HUDEP-2 (cell line): Measurements from ENCODE around the gene P3R3URF.
"Not testable (repeated sequence)": the region's sequence is repeated elsewhere in the genome, so short reads cannot be mapped to it uniquely, and the experiment has no call there.

Source experiments
- DNase-seq, 76 experiments: peaks; one replicate each; lab custom pipeline; 2025; ENCODE audit not compliant: unreplicated experiment in 76 of 76; lab: John Stamatoyannopoulos, UW

The P3R3URF gene

GRCh38 chr1:46176211-46176865 is at the start of gene P3R3URF:
TSS of gene P3R3URF (minus strand) at chr1:46176488. CDS start at chr1:46176471, 17 bp downstream.
- no peak for DNase-seq

DNA sequence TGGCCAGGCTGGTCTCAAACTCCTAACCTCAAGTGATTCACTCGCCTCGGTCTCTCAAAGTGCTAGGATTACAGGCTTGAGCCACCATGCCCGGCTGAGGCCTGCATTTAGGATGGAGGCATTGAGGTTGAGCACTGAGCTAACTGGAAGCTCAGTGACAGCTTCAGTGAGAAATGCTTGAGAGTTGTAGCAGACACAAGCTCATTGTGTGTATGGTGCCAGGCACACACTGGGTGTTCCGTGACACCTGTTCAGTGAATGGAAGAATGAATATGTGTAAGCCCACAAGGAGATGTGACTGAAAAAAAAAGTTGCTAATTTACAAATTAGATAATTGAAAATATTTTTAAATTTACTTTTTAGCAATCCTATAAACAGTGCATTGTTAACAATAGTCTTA is 48.7 kb upstream of the P3R3URF start:
- no peak for DNase-seq

DNA sequence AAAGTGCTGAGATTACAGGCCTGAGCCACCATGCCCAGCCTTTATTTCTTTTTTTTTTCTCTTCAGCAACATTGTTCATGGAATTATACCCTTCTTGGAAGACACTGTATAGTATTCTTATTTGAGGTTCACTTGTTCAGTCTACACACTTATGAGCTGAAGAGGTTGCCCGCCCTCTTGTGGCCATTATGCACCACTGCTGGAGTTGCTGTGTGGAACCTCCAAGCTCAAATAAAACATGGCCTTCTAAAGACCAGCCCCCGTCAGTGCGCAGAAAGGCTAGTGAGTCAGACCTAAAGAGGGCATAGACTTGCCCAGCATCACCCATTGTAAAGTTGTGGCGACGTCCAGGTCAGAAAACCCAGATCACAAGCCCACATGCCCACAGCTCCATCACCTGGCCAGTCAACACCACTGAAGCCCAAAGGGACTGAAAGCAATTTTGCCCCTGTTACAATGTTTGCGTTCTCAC is 47.2 kb upstream of the P3R3URF start:
- peak in 62 of 76 experiments; percentile 5 to 70 (median 36) for DNase-seq

DNA sequence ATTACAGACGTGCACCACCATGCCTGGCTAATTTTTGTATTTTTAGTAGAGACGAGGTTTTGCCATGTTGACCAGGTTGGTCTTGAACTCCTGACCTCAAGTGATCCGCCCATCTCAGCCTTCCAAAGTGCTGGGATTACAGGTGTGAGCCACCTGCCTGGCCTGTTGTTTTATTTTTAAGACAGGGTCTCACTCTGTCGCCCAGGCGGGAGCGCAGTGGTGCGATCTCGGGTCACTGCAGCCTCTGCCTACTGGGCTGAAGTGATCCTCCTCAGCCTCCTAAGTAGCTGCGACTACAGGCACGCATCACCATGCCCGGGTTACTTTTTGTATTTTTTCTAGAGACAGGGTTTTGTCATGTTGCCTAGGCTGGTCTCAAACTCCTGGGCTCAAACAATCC is 46.8 kb upstream of the P3R3URF start:
- DNase-seq, result not testable (repeated sequence)

DNA sequence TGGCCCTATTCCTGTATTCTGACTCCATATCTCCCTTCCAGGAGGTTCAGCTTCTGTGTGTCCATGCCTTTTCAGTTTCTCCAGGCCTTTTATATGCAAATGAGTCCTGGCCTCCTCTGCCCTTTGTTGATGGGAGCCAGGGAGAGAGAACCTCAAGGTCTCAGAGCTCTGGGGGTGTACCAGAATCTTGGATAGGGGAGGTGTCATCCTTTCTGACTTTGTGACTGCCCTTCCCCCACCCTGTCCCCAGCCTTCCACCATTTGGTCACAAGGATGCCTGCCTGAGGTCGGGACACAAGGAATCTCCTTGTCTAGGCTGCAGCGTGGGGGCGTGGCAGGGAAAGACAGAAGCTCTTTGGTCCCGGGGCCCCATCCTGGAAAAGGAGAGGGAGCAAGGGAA is 45.5 kb upstream of the P3R3URF start:
- DNase-seq, result no peak

- DNase-seq, result no peak
Observed at GRCh38 chr1:46220808-46221207, 44.5 kb upstream of the P3R3URF start.

DNA sequence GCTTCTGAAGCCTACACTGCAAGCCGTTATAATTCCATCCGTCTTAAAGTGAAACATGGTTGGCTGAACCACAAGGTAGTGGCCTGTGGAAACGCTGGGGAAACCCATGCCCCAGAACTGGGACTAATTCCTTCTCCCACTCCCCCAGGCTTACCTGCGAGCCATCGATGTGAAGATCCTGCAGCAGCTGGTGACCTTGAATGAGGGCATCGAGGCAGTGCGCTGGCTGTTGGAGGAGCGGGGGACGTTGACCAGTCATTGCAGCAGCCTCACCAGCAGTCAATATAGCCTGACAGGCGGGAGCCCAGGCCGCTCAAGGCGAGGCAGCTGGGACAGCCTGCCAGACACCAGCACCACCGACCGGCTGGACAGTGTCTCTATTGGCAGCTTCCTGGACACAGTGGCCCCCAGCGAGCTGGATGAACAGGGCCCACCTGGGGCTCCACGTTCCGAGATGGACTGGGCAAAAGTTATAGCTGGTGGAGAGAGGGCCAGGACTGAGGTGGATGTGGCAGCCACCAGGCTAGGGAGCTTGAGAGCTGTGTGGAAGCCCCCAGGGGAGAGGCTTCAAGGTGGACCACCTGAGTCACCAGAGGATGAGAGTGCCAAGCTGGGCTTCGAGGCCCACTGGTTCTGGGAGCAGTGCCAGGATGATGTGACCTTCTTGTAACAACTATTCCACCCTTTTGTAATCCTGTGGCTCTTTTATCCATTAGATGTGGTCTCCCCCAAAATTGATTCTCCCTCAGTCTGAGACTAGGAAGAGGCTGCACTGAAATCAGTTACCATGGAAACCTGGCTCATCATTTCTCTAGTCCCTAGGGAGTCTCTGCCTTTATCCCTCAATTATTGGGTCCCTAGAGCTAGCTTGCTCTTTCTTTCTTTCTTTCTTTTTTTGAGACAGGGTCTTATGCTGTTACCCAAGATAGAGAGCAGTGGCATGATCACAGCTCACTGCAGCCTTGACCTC is 43.5 kb upstream of the P3R3URF start:
- DNase-seq, result no peak

- no peak for DNase-seq
Observed at GRCh38 chr1:46218443-46218842, 42.2 kb upstream of the P3R3URF start.

- DNase-seq, result no peak
Observed at GRCh38 chr1:46215504-46215903, 39.2 kb upstream of the P3R3URF start.

DNA sequence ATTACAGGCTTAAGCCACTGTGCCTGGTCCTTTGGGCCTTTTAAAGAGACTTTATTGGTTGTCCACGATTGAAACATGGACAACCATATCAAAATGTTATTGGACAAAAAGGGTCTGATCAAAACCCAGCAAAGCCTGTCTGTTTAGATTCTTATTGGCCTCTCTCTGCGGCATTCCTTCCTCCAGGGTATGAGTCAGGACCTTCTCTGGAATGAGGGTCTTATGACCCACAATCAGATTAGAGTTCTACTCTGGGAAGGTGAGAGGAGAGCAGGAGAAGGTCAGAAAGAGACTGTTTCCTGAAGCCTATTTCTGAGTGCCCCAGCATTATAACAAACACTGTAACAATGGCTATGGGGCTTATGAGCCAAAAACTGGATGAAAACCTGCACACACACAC is 34.8 kb upstream of the P3R3URF start:
- DNase-seq, result no peak

DNA sequence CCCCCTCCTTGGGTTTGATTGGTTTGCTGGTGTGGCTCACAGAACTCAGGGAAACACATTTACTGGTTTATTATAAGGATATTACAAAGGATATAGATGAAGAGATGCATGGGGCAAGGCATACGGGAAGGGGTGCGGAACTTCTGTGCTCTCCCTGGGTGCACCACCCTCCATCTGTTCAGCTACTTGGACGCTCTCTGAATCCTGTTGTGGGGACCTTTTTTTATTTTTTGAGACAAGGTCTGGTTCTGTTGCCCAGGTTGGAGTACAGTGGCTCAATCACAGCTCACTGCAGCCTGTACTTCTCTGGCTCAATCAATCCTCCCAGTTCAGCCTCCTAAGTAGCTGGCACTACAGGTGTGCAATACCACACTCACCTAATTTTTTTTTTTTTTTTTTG is 34.3 kb upstream of the P3R3URF start:
- DNase-seq, result no peak

- no peak for DNase-seq
Observed at GRCh38 chr1:46206399-46206798, 30.1 kb upstream of the P3R3URF start.

DNA sequence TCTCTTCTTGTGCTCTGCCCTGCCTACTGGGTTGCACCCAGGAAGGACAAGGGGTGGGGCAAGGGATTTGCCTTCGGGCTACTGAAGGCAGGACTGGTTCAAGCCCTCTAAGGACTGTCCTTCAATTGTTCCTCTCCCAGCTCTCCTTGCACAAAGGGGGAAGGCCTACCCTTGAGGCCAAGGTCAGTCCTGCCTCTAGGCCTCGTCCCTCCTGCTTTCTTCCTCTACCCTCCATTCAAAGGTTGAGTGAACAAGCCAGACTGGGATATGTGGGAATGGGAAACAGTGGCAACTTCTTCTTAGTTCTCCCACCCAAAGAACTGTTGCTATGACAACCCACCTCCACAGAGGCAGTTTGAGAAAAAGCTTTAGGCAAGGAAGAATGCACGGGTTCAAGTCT is 29.5 kb upstream of the P3R3URF start:
- no peak for DNase-seq

DNA sequence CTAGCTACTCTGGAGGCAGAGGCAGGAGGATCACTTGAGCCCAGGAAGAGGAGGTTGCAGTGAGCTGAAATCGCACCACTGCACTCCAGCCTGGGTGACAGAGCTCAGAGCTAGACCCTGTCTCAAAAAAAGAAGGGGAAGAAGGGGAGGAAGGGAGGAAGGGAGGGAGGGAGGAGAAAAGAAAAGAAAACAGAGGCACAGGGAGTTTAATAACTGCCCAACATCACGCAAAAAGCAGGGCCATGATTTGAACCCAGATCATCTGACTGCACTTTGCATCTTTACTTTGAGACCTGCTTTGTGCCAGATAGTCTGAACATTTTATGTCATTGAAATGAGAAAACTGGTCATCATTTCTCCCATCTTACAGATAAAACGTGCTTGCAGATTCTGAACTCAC is 28.9 kb upstream of the P3R3URF start:
- no peak for DNase-seq

DNA sequence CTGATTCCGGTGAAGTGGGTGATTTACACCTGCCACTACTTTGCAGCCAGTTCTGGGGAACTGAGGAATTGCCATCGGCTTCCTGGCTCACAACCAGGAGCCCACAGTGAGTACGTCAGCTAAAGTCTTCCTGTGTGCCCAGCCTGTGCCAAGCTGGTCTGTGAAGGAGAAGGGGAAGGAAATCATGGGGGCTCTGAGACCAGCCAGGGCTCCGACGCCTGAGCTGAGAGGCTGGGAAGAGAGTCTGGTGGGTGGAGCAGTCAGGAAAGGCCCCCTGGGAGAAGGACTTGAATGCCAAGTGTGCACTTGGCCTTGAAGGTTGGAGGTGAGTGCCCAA is 28.1 kb upstream of the P3R3URF start:
- DNase-seq, result no peak

GRCh38 chr1:46203738-46204405 is 27.6 kb upstream of the P3R3URF start:
- no peak for DNase-seq

DNA sequence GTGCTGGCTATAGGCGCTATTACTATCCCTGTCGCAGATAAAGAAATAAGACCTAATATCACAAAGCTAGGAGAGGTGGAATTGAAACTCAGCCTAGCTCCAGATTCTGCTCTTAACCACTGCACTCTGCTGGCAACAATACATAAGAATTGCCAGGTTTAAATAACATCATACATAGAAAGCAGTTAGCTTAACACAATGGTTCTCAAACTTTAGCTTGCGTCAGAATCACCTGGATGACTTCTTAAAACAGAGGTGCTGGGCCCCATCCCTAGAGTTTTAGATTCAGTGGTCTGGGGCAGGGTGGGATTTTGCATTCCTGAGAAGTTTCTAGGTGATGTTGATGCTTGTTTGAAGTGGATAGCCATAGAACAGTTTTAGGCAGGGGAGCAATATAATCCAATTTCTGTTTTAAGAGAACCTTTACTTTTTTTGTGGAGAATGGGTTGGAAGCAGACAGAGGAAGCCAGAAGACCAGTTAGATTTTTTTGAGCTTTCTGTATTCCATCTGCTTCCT is 23.0 kb upstream of the P3R3URF start:
- DNase-seq, result no peak

GRCh38 chr1:46197964-46198811 is 21.9 kb upstream of the P3R3URF start, which contains the start of gene POMGNT1:
TSS of gene POMGNT1 (minus strand) at chr1:46198434. CDS start at chr1:46197821, 613 bp downstream.
- DNase-seq, result peak in 53 of 76 experiments; percentile 5 to 67 (median 42)

DNA sequence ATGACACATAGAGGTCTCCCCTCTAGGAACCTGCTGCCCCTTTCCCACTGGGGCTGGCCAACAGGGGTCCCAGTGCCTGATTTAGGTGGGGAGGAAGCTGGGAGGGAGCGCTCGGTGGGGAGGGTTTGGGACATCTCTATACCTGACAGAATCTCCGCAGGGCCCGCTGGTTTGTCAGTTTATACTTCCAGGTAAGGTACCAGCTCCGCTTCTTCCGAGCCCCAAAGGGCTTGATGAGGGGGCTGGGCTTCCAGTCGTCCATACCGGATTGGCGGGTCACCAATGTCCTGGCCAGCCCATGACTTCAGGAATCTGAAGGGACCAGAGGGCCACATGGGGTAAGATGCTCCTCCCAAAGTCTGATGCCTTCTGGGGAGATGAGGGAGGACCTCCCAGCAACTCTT is 21.3 kb upstream of the P3R3URF start:
- DNase-seq, result no peak

GRCh38 chr1:46196609-46197008 is 20.3 kb upstream of the P3R3URF start:
- DNase-seq, result no peak
